ENCODE data around the gene BTG1. TPM values are rescaled to one million over a fixed set of nuclear protein-coding genes. Genes with fewer than 3 reads are reported as not detected.
"Not testable (repeated sequence)": the region's sequence is repeated elsewhere in the genome, so short reads cannot be mapped to it uniquely, and the experiment has no call there.

The BTG1 gene
- total RNA-seq, 1 donor from 2014 or later = 97.2 TPM

DNA sequence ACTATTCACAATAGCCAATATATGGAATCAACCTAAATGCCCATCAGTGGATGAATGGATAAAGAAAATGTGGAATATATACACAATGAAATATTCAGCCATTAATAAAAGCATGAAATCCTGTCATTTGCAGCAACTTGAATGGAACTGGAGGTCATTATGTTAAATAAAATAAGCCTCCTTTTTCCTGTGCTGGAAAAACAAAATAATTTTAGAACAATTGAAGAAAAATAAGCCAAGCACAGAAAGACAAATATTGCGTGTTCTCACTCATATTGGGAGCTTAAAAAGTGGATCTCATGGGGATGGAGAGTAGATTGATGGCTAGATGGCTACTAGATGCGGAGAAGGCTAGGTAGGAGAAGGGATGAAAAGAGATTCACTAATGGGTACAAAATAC is 6.3 kb upstream of the BTG1 start:
- no peak for DNase-seq (ENCODE audit: low spot score)

DNA sequence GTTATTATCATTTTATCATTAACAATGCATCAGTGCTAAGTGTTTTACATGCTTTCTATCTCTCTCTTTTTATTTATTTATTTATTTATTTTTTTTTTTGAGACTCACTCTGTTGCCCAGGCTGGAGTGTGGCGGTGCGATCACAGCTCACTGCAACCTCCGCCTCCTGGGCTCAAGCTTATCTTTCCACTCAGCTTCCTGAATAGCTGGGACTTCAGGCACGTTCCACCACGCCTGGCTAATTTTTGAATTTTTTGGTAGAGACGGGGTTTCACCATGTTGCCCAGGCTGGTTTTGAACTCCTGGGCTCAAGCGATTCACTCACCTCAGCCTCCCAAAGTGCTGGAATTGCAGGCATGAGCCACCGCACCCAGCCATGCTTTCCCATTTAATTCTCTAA is 3.9 kb upstream of the BTG1 start:
- DNase-seq (ENCODE audit: low spot score) = no peak

DNA sequence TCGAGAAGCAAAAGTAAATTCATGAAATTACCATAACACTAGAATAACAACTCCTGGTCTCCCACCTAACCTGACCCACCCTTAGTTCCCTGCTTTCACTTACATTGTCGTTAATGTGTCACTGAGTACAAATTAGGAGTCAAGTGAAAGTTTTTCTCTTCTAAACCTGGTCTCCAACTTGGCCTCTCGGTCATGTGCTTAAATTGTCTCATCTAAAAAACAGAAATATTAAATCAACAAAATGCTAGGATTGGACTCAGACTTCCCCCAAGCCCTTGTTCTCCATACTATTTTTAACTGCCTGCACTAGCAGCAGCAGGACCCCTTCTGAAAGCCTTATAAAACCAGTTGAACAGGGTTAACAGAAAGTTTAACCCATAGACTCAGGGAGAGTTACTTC is 1.8 kb upstream of the BTG1 start:
- DNase-seq (ENCODE audit: low spot score) = no peak

DNA sequence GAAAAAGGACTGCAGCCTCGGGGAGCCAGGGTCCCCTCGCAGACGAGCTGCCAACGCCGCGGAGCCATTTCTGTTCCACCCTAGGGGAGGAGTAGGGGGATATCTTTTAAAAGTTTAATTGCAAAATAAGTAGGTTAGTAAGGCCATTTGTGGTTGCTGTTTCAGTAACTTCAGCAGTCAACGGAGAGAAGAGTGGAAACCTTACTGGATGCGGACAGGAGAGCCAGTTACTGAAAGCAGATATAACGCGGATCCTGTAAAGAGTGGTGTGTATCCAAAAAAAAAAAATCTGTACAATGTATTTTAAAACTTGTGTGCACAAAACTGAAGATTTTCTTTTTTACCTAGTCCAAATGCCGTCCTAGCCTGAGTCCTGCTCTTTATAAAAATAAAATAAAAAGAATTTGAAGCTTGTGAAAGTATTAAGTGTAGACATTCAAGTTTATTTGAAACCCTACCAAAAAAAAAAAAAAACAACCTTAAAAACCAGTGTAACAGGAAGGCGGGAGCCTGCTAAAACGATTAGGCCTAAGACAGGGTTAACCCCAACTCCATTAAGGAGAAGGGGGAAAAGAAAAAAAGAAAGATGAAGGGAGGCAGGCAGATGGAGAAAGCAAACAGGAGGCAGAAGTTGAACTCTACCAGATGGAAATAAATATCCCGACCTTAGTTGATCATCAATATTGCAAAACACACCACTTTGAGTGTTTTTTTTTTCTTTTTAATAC is 1.0 kb upstream of the BTG1 start:
- DNase-seq (ENCODE audit: low spot score) = no peak

DNA sequence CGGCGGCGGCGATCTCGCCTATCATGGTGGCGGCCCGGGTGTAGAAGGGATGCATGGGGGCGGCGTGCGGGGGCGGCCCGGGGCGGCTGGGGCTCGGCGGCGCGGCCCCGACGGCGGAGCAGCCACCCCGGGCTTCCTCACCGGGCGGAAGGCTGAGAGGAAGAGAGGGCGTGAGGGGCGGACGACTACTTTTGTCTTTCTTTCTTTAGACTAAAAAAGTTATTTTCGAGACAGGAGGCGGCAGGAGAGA is 240 bp downstream of the BTG1 start:
- peak; percentile 90 for DNase-seq (ENCODE audit: low spot score)

DNA sequence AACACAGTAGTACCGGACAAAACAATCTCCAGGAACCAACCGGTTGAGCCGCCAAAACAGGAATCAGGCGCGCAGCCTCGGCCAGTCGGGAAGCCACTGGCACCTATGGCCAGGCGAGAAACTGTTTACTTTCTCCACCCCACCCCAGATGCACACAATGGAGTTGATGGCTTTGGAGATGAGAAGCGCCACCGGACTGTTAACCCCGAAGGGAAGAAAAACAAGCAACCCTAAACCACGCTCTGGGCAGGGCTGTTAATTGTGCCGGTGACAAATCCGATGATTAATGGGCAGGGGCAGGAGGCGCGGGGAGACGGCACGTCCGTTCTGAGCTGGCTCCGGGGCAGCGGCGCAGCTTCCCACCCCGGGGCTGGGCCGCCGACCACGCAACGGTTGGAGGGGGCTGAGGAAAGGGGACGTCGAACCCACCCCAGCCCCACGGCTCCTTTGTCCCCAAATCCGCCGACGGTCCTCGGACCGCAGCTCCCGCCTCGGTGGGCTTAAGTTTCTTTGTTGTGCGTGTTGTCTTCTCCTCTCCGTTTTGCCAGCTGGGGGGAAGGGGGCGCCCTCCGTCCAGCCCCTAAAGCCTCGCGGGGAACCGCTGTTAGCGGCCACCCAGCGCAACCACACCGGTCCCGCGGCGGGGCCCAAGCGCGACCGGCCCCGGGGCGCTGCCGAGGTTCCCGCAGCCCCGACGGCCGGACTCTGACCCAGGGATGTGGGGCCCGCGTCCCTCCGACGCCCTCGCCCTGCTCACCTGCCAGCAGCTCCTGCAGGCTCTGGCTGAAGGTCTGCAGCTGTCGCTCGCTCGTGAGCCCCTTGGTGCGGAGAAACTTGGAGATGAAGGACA is 790 bp downstream of the BTG1 start:
- DNase-seq (ENCODE audit: low spot score) = no peak

DNA sequence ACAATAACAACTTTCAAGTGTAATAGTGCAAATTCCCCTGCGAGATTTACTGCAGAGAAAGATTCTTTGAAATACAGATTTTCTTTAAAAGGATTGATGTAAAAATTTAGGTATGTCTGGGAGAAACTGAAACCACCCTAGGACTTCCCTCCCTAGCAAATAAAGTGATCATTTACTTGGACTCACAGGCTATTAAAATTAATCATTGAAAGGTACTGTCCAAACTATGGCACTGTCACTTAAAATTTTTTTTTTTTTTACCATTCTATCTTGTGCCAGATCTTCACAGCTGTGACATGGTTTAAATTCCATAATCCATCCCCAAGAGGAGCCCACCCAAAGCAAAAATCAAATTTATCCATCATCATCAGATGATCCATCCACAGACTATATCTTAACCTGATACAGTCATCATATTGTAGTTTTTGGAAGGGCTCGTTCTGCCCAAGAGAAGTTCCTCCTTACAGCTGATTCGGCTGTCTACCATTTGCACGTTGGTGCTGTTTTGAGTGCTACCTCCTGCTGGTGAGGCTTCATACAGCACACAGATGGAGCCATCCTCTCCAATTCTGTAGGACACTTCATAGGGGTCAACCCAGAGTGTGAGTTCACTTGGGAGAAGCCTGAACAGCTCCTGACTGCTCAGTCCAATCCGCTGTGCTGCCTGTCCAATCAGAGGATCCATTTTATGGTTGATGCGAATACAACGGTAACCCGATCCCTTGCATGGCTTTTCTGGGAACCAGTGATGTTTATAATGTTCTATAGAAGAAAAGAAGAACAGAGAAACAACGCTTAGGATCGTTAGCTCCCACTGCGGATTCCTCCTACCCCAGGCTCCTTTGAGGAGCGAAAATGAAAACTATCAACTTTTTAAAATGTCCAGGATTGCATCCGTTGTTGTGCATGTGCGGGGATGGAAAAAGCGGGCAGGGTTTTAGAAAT is 1.7 kb downstream of the BTG1 start:
- DNase-seq (ENCODE audit: low spot score) = no peak

DNA sequence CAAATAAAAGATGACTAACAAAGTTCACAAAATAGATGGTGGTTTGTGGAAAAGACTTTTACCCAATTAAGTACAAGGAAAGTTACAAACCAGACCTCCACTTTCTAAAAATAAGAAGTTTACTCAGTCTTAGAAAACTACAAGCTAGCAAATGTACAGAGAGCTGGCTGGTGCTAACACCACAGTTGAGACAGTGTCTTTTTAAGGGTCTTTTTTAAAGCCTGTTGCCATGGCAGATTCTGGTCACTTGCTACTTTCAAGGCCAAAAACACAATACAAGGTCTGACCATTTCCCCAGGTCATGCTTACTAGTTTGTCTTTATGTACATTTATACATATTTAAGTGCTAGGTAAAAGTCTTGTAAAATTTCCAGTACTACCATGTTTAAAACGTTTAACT is 2.4 kb downstream of the BTG1 start:
- DNase-seq (ENCODE audit: low spot score) = no peak

DNA sequence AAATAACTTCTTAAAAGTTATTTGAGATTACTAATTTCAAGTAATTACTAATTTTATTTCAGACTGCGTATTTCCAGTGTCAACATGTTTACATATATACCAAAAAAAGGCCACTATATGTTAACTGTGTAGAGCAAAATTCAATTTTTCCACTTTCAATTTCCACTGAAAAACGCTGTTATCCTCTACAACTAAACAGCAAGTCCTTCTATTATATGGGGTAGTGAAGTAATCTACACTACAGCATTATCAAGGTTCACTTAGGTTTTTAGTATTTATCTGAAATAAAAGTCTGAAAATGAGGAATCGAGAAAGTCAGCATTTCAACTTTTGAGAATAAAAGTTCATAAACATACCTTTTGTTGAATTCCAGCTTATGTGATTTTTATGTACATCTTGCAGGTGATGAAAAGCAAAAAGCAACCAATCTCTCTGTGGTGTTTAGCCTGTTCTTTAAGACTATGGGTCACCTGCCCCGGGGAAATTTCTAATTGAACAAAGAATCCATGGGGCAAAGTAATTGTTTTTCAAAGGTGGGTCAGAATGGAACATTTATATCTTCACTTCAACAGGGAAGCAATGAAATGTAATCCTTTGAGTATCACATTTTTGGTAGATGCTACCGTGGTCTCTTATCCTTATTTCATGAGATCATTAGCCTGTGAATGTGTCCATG is 3.3 kb downstream of the BTG1 start:
- no peak for DNase-seq (ENCODE audit: low spot score)

DNA sequence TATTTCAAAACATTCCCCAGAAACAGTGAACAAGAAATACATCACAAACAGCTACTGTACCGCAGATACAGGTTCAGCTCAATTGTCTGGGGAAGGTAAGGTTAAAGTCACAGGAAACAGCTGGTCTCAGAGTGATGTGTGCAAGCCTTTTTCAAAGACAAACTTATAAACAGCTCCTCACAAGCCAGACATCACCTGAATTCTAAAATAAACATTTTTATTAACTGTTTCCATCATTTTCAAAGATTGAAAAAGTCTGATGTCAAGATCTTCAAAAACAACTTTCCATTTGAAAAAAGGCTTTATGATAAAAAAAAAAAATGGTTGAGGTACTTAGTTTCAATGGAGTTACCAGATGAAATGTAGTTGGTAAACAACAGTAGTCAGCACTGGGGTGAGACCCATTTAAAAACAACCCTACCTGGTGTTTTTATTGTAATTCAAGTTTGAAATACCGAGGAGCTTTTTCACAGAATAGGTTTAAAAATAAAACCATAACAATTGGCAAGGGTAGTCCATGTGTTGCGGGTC is 4.0 kb downstream of the BTG1 start:
- DNase-seq (ENCODE audit: low spot score) = no peak

DNA sequence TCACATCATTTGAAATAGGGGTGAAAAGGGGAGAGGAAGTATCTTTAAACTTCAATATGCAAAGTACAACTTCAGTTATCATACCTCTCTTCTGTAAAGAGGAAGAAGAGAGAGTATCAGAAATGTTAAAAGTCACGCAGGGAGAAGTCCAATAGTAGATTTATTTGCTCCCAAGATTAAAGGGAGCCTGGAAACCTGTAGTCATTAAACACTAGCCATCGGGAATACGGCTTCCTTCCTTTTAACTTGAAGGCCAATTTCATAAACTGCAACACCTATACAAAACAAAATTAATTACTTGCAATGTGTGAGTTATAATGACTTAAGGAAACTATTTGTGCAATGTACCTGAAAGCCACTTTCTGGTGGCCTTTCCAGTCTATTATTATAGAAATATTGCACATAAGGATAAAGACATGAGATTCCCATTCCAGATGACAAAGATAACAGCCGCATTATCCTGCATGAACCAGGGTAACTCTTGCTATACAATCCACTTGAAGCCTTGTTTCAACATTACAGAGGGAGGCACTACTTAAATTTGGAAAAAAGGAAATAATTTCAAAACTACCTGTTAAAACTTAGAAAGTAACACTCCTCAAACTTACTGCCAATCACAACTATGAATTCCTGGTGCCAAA is 4.6 kb downstream of the BTG1 start:
- DNase-seq (ENCODE audit: low spot score) = no peak

DNA sequence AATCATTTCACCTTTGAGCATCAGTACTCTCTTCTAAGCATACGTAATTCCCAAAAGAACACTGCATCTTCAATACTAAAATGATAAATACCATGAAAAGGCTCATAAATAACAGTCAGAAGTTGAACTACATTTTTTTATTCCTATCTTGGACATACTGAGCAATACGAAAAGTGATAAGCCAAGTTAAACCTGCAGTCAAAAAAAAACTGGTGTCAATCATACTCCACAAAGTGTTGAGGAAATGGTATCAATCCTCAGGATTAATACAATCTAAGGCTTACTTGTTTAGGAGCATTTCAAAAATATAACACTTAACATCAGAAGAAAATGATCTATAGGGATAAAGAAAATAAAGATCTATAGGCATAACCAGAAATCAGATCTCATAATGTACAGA is 5.5 kb downstream of the BTG1 start:
- no peak for DNase-seq (ENCODE audit: low spot score)

DNA sequence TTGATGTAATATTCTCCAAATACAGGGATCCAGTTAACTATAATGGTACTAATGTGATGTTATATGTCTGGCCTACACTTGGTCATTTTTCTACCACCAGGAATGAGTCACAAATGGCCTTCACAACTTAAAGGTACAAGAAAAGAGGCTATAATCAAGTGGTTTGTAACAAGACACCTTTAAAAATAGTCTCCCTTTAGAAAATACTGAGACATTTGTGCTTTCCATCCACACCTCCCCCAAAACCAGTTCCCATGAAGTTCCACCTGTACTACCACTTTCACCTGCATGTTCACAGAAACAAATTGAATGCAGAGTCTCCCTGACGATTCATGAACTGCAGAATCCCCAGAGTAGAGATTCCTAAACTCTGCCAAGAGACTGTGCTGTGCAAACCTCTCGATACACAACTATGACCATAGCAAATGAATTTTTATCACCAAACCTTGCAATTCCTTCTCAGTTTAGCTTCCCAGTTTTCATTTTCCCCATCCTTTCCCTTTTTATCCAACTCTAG is 6.0 kb downstream of the BTG1 start:
- DNase-seq (ENCODE audit: low spot score) = no peak

DNA sequence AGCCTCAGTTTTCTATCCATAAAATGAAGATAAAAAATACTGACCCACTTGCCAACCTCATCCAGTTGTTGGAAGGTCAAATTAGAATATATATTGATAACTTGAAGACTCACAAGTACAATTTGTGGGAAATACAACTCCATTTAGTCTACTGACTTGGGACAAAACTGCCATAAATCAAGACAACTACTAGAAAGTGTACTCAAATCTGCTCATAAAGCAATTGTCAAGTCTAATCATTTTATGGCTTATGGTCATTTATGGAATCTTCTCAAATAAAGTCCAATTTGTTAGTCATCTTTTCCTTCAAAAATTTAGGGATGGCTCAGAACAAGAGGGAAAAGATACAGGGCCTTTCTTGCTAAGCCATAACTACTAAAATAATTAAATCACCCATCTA is 7.0 kb downstream of the BTG1 start:
- DNase-seq (ENCODE audit: low spot score) = no peak

DNA sequence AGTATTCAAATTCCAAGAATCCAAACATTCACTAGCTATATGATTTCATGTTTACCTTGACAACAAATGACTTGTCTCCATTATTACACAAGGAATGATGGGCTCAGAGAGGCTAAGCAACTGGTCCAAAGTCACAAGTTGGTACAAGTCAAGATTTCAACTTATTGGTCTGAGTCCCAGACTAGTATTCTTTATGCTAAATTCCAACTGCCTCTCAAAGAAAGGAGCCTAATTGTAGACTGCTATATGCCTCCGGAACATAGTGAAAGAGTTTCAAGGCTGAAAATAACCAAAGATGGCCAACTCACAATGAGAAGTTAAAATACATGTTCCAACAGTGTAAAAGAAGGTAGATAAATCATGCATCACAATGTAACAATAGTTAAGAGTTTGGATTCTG is 7.5 kb downstream of the BTG1 start:
- DNase-seq (ENCODE audit: low spot score) = no peak

DNA sequence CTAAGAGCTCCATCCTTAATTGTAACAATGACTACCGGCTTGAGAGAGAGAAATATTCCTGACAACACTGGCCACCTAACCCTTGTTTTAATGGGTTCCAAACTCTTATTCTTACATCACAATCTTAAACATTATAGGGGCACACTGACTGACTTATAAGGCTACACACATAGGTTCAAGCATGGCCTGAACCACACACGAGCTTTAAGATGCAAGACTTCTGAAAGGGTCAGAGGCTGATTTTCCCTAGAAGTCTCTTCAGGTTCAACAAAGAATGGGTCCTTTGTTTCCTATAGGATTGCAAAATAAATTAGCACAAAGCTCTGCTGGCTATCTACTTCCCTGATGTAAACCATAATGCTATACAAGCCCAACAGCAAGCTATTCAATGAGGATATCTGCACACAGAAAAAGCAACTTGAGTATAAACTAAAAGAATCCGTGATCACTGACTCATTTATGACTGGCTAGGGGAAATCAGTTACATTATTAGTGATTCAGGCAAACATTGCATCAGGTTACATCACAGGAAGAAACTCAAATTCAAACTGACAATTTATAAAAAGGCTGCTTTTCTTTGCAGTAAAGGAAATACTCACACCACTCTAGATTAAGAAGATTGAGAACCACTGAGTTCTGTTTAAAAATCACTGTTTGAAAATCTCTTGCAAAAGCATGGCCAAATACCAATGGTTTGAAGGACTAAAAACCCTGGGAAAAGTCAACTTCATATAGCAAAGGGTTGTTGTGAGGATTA is 8.5 kb downstream of the BTG1 start:
- no peak for DNase-seq (ENCODE audit: low spot score)

DNA sequence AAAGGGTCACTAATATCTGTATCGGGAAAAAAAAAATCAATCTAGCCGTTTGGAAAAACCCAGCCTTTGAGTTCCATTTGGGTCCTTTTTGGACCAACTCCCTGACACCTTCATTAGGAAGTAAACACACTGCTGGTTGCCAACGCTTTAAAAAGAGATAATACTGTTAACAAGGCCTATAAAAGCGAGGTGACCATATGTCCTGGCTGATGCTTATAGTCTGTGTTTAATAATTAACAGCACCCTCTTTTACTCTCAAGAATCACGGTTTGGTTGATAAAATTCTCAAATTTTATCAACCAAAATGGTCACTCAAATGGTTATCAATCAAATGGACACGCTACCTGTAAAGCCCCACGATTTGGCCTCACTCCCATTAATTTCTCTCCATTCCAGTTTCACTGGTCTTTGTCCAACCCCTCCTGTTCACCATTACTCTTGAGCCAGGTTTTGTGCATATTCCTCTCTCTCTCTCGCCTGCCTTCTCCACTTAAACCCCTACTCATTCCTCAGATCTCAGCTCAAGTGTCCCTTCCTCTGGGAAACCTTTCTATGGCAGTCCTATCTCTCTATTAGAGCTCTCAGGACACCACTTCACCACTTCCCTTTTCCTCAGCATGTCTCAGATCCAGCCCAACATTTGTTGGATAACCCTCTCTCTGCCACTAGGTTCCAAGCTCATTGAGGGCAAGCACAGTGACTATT is 9.5 kb downstream of the BTG1 start:
- DNase-seq (ENCODE audit: low spot score) = no peak

DNA sequence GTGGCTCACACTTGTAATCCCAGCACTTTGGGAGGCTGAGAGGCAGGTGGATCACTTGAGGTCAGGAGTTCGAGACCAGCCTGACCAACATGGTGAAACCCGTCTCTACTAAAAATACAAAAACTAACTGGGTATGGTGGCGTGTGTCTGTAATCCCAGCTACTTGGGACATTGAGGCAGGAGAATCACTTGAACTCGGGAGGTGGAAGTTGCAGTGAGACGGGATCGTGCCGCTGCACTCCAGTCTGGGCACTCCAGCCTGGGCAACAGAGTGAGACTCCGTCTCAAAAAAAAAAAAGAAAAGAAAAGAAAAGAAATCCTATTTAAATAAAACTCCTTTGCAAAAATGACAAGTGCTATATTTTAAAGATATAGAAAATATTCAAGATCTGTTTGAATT is 10.1 kb downstream of the BTG1 start:
- DNase-seq (ENCODE audit: low spot score) = not testable (repeated sequence)

DNA sequence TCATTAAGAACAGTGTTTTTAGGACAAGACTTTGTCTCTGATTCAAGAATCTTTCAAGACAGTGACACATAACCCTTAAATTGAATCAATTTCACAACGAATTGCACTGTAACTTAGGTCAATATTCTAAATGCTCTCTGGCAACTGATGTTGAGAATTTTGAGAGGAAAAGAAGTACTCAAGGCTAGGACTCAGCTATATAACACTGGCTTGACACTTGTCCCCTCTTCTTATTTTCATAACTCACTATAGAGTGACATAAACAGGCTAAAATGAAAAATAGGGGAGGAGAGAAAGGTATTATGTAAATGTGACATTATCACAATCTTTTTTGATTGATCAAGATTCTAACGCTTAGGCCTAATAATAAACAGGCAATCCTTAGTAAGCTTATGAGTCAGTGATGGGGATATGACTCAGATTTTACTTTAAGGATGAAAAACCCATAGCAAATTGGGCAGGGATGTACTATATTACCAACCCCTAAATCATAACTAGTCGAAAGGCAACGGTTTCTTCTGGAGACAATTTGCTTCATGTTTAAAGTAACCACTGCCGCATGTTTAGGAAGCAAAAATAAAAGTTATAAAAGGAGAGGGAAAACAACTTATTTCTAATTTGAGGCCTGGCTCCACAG is 10.9 kb downstream of the BTG1 start:
- no peak for DNase-seq (ENCODE audit: low spot score)

Data from mesenteric fat pad (tissue), 1 donor.